HUES48 (cell line): ENCODE data around the gene PAH.

Experiments used
- H3K27ac ChIP-seq: one replicate; pipeline ENCODE4 v1.7.0; 2013; ENCODE audit warnings: low read depth, low read length, inconsistent platforms
- H3K27me3 ChIP-seq: 2 replicates; pipeline ENCODE4 v1.6.1; 2013; ENCODE audit warnings: mild to moderate bottlenecking, low read length; ENCODE audit not compliant: control insufficient read depth, insufficient read depth
- H3K36me3 ChIP-seq: 2 replicates; pipeline ENCODE4 v1.6.1; 2013; ENCODE audit warnings: low read length; ENCODE audit not compliant: control insufficient read depth, insufficient read depth
- H3K4me1 ChIP-seq: 2 replicates; pipeline ENCODE4 v1.6.1; 2013; ENCODE audit warnings: mild to moderate bottlenecking, low read length; ENCODE audit not compliant: control insufficient read depth, insufficient read depth
- H3K4me3 ChIP-seq: 2 replicates; pipeline ENCODE4 v1.5.1; 2013; ENCODE audit warnings: mild to moderate bottlenecking, low read depth, low read length
- H3K9ac ChIP-seq: 2 replicates; pipeline ENCODE4 v1.6.1; 2013; ENCODE audit warnings: mild to moderate bottlenecking, low read depth, low read length, moderate library complexity
- H3K9me3 ChIP-seq: 2 replicates; pipeline ENCODE4 v1.6.1; 2013; ENCODE audit warnings: low read length; ENCODE audit not compliant: control insufficient read depth, insufficient read depth

The PAH gene

DNA sequence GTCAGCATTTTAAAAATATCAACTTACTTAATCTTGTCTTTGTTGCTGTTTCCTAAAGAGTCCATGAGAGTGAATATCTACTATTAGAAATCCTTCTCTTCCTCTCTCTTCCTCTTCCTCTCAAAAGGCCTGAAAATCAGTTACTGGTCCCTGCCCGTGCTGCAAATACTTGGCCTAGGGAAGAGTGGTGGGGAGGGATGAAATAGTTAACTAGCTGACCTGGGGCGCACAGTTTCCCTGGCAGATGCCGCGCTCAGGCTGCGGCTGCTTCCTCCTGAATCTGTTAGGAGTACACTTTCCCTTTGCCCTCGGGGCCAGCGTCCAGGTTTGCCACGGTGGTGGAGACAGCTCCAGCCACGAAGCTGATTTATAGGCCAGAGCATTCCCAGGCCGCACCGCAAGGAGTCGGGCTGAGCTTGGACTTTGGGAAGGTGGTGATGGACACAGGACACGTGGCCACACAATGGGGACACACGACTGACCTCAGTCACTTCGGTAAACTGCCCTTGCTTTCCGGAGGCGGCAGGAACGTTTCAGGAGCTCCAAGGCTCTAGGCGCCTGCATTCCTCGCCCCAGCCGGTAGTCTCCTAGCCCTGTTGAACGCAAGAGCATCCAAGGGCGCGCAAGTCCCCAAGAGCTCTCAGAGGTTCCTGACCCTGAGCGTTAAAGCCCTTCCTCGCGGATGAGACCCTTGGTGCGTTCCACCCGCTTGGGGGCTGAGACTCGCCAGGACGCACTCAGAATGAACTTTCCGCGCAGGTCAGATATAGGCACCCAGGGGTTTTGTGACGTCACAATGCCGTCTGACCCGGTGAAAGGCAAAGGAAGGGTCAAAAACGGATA, 33.3 kb upstream of the PAH start:
- Histone ChIP-seq H3K27ac (no peak overlapping the region), H3K4me3 (peak overlapping the region; percentile 62), H3K36me3 (no peaks in the 10 kb centered on the region), H3K9me3 (no peaks in the 10 kb centered on the region), H3K9ac (no peak overlapping the region), H3K4me1 (peaks cover 21% of the 10 kb centered on the region), H3K27me3 (peaks cover 74% of the 10 kb centered on the region)

DNA sequence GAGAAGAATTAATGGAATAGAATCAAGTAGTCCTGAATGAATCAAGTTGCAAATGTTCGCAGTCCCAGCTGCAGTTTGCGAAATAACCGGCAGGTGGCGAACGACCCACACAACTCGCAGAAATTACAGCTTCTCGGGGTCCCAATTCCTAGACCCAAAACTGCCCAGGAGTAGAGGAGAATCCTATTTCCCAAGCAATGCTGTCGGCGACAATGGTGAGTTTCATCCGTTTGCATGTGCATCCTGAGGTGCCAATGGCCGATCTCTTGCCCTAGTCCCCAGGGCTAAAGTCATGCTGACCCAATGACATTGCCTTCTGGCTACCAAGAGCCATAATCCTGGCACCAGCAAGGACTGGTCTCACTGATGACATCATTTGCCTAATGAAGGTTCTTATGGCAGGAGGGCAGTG, 31.9 kb upstream of the PAH start:
- Histone ChIP-seq H3K9me3 (no peaks in the 10 kb centered on the region), H3K36me3 (no peaks in the 10 kb centered on the region), H3K4me3 (no peak overlapping the region), H3K4me1 (peaks cover 21% of the 10 kb centered on the region), H3K9ac (no peak overlapping the region), H3K27me3 (peaks cover 61% of the 10 kb centered on the region), H3K27ac (no peak overlapping the region)

DNA sequence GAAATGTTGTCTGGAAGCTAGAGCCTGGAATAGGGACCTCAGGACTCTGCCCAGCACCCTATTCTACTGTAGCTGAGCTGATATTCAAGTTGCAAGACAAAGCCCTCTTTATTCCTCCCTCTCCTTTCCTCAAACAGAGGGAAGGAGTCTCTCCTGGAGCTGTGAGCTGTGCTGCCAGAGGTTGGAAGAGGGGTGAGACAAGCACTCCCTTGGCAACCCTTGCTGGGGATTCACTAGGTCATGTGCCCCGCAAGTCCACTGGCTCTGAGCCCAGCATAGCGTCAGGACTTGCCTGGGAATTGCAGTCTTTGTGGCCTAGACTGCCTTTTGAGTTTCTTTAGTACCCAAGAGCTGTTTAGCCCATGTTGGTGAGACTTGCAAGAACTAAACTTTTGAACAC, 29.0 kb upstream of the PAH start:
- Histone ChIP-seq H3K9me3 (0 out of 2 replicates have a peak, but pooled peaks cover 3% of the 10 kb centered on the region), H3K4me3 (no peak overlapping the region), H3K4me1 (peaks cover 9% of the 10 kb centered on the region), H3K9ac (no peak overlapping the region), H3K27me3 (peaks cover 32% of the 10 kb centered on the region), H3K27ac (no peak overlapping the region), H3K36me3 (no peaks in the 10 kb centered on the region)

DNA sequence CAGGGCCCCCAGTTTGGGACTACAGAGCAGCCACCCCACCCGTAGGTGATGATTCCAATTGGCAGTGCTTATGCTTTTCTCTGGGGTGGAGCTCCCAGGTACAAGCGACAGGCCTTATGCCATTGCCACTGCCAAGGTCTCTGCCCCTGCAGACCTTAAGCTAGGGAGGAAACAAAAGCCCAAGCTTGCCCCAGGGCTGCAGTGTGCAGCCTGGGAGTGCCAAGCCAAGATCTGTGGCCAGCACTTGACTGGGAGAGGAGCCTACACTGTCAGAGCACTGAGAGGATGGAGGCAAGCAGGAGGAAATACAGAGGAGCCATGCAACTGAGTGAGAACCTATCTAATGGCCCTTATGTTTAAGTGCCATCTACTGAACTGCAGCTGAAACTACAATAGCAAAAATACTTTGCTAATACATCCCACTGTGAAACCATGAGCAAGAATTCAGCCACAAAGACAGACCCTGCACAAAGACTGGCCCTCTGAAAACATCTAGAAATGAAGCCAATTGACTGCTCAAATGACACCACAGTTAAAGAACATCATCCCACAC, 22.7 kb upstream of the PAH start:
- H3K36me3 ChIP-seq, result no peaks in the 10 kb centered on the region
- no peak overlapping the region for H3K4me3 ChIP-seq
- no peak overlapping the region for H3K27ac ChIP-seq
- no peak overlapping the region for H3K9ac ChIP-seq
- no peaks in the 10 kb centered on the region for H3K27me3 ChIP-seq
- H3K4me1 ChIP-seq, result peaks cover 13% of the 10 kb centered on the region
- 0 out of 2 replicates have a peak, but pooled peaks cover 8% of the 10 kb centered on the region for H3K9me3 ChIP-seq

DNA sequence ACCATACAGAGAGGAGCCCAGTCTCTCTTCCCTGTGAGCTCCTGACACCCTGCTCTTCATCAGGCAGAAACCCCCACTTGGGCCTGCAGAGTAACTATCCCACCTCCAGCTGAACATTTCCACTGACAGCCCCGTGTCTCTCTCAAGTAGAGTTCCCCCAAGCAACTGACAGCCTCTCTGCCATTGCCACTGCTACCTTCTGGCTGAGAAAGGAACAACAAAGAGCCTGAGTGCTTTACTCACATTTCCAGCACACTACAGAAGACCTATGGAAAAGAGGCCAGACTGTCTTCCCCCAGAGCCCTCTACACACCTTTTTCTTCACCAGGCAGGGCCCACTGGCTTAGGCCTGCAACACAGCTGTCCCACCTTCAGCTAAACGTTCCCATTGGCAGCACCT, 22.0 kb upstream of the PAH start:
- H3K9ac ChIP-seq, result no peak overlapping the region
- peaks cover 16% of the 10 kb centered on the region for H3K4me1 ChIP-seq
- H3K36me3 ChIP-seq, result no peaks in the 10 kb centered on the region
- 0 out of 2 replicates have a peak, but pooled peaks cover 8% of the 10 kb centered on the region for H3K9me3 ChIP-seq
- no peaks in the 10 kb centered on the region for H3K27me3 ChIP-seq
- H3K27ac ChIP-seq, result no peak overlapping the region
- H3K4me3 ChIP-seq, result no peak overlapping the region

DNA sequence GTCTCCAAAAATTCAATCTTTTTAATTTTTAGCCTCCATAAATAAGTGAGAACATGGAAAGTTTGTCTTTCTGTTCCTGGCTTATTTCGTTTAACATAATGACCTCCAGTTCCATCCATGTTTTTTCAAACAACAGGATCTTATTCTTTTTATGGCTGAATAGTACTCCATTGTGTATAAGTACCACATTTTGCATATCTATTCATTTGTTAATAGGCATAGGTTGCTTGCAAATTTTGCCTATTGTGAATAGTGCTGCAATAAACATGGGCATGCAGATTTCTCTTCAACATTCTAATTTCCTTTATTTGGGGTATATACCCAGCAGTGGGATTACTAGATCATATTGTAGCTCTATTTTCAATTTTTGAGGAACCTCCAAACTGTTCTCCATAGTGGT, 16.1 kb upstream of the PAH start:
- no peaks in the 10 kb centered on the region for H3K9me3 ChIP-seq
- peaks cover 37% of the 10 kb centered on the region for H3K4me1 ChIP-seq
- no peak overlapping the region for H3K27ac ChIP-seq
- no peak overlapping the region for H3K9ac ChIP-seq
- H3K27me3 ChIP-seq, result no peaks in the 10 kb centered on the region
- no peaks in the 10 kb centered on the region for H3K36me3 ChIP-seq
- H3K4me3 ChIP-seq, result no peak overlapping the region; the same call in 1 of the 2 replicates

DNA sequence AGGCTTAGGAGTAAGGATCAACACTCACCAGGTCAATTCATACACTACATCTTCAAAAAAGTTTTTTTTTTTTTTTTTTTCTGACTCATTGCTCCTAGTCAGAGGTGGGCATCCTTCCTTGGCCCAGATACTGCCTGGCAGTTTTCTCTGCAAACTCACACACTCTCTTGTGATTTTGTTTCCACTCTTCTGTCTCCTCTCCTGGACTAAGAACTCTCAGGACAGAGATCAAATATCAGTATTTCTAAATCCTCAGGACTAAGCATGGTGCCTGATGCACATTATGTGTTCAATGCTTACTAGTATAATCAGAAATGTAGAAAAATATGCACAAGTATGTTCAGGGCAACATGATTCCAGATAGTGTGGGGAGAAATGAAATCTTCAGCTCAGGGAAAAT, 10.2 kb upstream of the PAH start:
- Histone ChIP-seq H3K27me3 (no peaks in the 10 kb centered on the region), H3K36me3 (no peaks in the 10 kb centered on the region), H3K9me3 (no peaks in the 10 kb centered on the region), H3K27ac (no peak overlapping the region), H3K4me3 (no peak overlapping the region), H3K9ac (no peak overlapping the region), H3K4me1 (peaks cover 10% of the 10 kb centered on the region)

DNA sequence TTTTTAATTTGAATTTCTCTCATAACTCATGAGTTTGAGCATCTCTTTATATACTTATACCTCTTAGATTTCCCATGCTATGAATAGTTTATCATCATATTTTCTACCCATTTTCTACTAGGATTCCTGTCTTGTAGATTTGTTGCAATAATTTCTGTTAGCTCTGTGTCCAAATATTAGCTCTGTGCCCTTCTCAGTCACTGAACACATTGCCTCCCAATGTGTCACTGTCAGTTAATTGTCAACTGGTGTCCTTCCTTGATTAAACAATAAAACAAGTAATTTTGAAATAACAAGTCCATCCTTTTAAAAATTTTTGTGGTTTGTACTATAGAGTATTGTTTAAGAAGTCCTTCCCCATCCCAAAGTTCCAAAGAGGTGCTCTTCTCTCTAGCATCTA, 4.2 kb upstream of the PAH start:
- no peak overlapping the region for H3K4me3 ChIP-seq
- no peaks in the 10 kb centered on the region; the same call in 1 of the 2 replicates for H3K27me3 ChIP-seq
- H3K27ac ChIP-seq, result no peak overlapping the region
- H3K9ac ChIP-seq, result no peak overlapping the region
- H3K4me1 ChIP-seq, result peaks cover 23% of the 10 kb centered on the region
- H3K36me3 ChIP-seq, result no peaks in the 10 kb centered on the region
- no peaks in the 10 kb centered on the region for H3K9me3 ChIP-seq

DNA sequence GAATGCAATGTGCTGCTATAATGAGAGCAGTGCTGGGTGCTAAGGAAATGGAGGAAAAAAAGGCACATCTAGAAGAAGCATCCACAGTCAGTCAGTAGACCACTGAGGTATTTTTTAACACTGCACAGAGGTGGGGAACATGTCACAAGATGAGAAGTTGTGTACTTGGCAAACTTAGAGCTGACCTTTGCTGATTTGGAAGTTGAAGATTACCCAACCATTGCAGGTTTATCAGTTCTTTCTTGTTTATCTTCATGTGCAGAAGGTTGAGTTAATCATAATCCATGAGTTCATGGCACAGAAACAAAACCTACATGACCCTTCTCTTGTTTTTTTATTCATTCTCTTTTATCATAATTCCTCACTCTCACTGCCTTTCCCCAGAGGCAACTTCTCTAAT, 3.2 kb upstream of the PAH start:
- no peaks in the 10 kb centered on the region for H3K36me3 ChIP-seq
- no peak overlapping the region for H3K27ac ChIP-seq

DNA sequence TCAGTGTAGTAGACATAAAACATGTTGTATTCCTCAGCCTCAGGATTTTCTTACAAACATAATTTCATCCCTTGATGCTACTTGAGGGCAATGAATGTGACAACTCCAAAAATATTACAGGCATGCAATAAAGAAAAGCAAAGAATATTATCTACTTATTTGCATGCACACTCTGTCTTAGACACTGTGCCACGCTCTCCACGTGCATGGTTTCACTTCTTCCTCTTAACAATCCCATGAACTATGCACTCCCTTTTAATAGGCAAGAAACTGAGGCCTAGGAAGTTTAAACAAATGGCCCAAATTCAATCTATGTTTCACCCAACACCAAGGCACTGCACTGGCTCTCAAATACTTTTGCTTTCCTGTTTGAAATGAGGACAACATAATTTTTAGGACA, 1.8 kb upstream of the PAH start:
- Histone ChIP-seq H3K9ac (no peak overlapping the region), H3K4me3 (no peak overlapping the region), H3K9me3 (no peaks in the 10 kb centered on the region), H3K4me1 (peaks cover 26% of the 10 kb centered on the region), H3K27me3 (no peaks in the 10 kb centered on the region; the same call in 1 of the 2 replicates), H3K27ac (no peak overlapping the region), H3K36me3 (no peaks in the 10 kb centered on the region)

More for the DNA sequence above, 3.2 kb upstream of the PAH start:
- H3K4me1 ChIP-seq, result peaks cover 26% of the 10 kb centered on the region
- no peak overlapping the region for H3K9ac ChIP-seq
- H3K27me3 ChIP-seq, result no peaks in the 10 kb centered on the region; the same call in 1 of the 2 replicates
- no peak overlapping the region for H3K4me3 ChIP-seq
- no peaks in the 10 kb centered on the region for H3K9me3 ChIP-seq

DNA sequence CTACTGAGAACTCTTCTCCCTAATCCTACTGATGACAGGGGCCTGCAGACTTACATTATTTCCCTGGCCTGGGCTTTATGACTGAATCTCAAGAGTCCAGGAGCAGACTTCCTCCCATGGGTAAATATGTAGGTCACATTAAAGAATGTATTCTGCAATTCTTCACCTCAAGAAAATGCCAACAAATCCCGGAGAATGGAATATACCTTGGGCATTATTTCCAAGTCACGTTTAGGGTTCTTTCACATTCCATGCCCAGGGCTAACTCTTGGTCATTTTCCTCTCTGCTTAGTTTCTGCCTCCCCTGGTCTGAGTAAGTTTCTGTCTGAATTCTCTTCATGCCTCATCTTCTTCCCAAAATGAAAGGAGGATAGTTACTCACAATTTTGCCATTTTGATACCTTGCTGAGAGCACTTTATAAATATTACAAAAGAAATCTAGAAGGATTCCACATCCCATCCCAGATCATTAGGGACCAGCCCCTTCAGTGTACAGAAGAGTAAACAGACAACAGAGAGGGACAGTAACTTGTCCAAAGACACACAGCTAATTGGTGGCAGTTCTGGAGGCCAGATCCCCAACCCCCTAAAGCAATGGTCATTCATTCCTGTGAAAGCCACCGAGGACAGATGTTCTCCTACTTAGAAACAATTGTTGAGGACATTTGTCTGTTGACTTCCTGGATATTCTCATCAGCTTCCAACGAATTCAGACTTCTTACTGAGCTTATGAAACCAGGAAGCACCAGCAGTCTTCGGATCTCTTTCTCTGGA, 605 bp downstream of the PAH start:
- H3K4me1 ChIP-seq, result peaks cover 26% of the 10 kb centered on the region
- H3K27me3 ChIP-seq, result no peaks in the 10 kb centered on the region; the same call in 1 of the 2 replicates
- H3K4me3 ChIP-seq, result peak overlapping the region; percentile 48
- peak overlapping the region; percentile 58 for H3K9ac ChIP-seq
- H3K9me3 ChIP-seq, result no peaks in the 10 kb centered on the region
- H3K36me3 ChIP-seq, result no peaks in the 10 kb centered on the region
- peak overlapping the region; percentile 82 for H3K27ac ChIP-seq
